Immature natural killer cell (primary cell): ENCODE data around the gene TMEM108. TPM values are rescaled to one million over a fixed set of nuclear protein-coding genes. Genes with fewer than 3 reads are reported as not detected.

Source experiments
- DNase-seq, 3 donors: peaks; one replicate each; pipeline ENCODE4 v3.0.0; 2022; ENCODE audit warnings: mixed read lengths in 1 of 3
- H3K27ac Mint-ChIP-seq, 6 donors: one replicate each; pipeline ENCODE4 v1.8.0; 2020; ENCODE audit warnings: mixed read lengths in 6 of 6, mild to moderate bottlenecking in 5 of 6, inconsistent platforms in 4 of 6, moderate library complexity in 3 of 6
- H3K27me3 Mint-ChIP-seq, 3 donors: one replicate each; pipeline ENCODE4 v1.8.0; 2020 to 2021; ENCODE audit warnings: low read depth in 3 of 3, mild to moderate bottlenecking in 3 of 3, mixed read lengths in 3 of 3, moderate library complexity in 3 of 3, inconsistent platforms in 1 of 3
- H3K36me3 Mint-ChIP-seq, 3 donors: one replicate each; pipeline ENCODE4 v1.8.0; 2020; ENCODE audit warnings: mixed read lengths in 3 of 3, inconsistent platforms in 2 of 3, mild to moderate bottlenecking in 2 of 3
- H3K4me1 Mint-ChIP-seq, 2 donors: one replicate each; pipeline ENCODE4 v1.8.0; 2020; ENCODE audit warnings: inconsistent platforms in 2 of 2, mild to moderate bottlenecking in 2 of 2, mixed read lengths in 2 of 2, moderate library complexity in 1 of 2
- H3K4me3 Mint-ChIP-seq, 5 donors: one replicate each; pipeline ENCODE4 v1.8.0; 2020; ENCODE audit warnings: mild to moderate bottlenecking in 5 of 5, mixed read lengths in 5 of 5, inconsistent platforms in 3 of 5, moderate library complexity in 3 of 5
- H3K9me3 Mint-ChIP-seq, 6 donors: one replicate each; pipeline ENCODE4 v1.8.0; 2020; ENCODE audit warnings: mild to moderate bottlenecking in 6 of 6, mixed read lengths in 6 of 6, inconsistent platforms in 4 of 6, moderate library complexity in 3 of 6
- polyA plus RNA-seq, 3 donors: library from polyadenylated mRNA; unstranded; fragments of 300-500 nt; fragmentation: Illumina TruSeq; gene quantifications; one replicate each; pipeline ENCODE4 v1.2.3, GENCODE V29; 2021

TMEM108 gene
- polyA plus RNA-seq, 3 donors from 2014 or later: 0.16 TPM; not detected in 2

GRCh38 chr3:133276594-133276993, 238.4 kb downstream of the TMEM108 start:
- Mint-ChIP-seq H3K4me3 (no peak overlapping the region), H3K36me3 (no peaks in the 10 kb centered on the region), H3K9me3 (peaks cover 0 to 3% (median 0%) of the 10 kb centered on the region in 6 donors), H3K27ac (no peak overlapping the region), H3K27me3 (peaks cover 2 to 3% (median 2%) of the 10 kb centered on the region in 3 donors), H3K4me1 (no peaks in the 10 kb centered on the region)
- no peak for DNase-seq

DNA sequence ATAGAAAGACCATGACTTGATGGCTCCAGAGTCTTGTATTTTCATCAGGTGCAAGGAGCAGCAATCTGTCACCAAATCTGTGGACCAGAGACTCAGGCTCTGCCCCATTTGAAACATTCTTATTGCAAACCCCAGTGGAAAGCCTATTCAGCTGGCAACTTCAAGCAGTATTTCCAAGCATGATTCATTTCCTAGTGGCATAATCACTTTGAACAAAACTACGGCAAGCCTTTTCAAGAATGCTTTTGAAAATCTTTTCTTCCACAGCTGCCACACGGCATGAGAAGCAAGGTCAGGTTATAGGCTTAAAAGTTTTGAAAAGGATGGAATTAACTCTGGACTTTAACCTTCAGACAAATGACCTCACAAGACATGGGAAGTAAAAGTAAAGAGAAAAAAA, 239.6 kb downstream of the TMEM108 start:
- Mint-ChIP-seq H3K4me1 (no peaks in the 10 kb centered on the region), H3K9me3 (peaks cover 0 to 3% (median 0%) of the 10 kb centered on the region in 6 donors), H3K36me3 (no peaks in the 10 kb centered on the region), H3K27me3 (peaks cover 0 to 3% (median 2%) of the 10 kb centered on the region in 3 donors), H3K4me3 (no peak overlapping the region), H3K27ac (no peak overlapping the region)
- no peak for DNase-seq

DNA sequence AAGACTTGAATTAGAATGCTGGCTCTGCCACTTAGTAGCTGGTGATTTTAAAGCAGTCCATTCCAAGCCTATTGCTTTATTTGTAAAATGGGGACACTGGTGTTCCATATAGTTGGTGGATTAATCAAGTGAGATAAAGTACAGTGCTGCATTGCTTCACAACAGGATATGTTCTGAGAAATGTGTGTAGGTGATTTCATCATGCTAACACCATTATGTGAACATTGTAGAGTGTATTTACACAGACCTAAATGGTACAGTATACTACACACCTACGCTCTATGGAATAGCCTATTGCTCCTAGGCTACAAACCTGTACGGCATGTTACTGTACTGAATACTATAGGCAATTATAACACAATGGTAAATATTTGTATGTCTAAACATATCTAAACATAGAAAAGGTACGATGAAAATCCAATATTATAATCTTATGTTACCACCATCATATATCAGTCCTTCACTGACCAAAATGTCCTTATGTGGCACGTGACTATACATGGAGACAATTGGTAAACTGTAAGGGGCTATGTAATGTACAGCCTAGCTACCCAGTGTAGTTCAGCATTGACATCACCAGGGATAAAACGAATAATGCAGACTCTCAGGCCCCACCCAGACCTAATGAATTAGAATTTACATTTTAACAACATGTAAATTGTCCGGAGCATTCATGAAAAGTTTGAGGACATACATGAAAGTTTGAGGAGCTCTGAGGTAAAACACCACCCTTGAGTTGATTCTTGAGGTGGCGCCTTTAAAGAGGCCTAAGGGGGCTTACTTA, 240.3 kb downstream of the TMEM108 start:
- Mint-ChIP-seq H3K27me3 (peaks cover 0 to 3% (median 2%) of the 10 kb centered on the region in 3 donors), H3K4me1 (no peaks in the 10 kb centered on the region), H3K36me3 (no peaks in the 10 kb centered on the region), H3K9me3 (peaks cover 0 to 3% (median 0%) of the 10 kb centered on the region in 6 donors), H3K4me3 (no peak overlapping the region), H3K27ac (no peak overlapping the region)
- no peak for DNase-seq

DNA sequence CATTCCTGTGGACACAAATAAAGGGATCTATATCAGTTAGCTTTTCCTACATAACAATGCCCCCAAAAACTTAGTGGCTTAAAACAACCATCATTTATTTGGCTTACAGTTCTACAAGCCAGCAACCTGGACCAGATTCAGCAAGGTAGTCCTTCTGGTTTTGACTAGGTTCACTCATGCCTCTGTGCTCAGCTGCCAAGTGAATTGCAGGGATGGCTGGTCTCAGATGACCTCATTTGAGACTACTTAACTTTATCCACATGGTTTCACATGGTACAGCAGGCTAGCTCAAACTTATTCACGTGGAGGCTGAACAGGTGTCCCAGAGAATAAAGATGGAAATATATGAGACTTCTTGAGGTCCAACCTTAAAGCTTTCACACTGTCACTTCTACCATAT, 242.4 kb downstream of the TMEM108 start:
- Mint-ChIP-seq H3K27ac (no peak overlapping the region), H3K4me1 (no peaks in the 10 kb centered on the region)

DNA sequence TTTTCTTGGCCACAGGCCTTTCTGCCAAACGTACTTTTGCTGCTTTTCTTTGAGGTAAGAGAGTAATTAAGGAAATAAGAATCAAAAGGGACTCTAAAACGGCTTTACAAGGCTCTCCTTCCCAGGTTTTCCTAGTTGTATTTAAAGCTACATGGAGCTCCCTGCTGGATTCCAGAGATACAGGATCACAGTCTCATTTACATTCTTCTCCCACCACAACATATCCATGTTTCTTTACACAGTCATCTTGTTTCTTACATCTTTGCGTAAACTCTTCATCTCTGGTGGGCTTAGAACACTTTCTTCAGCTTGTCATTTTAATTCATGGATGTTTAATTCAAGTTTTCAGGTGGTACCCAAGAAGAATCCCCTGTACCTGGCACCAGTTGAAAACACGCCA, 244.0 kb downstream of the TMEM108 start:
- no peak overlapping the region for H3K27ac Mint-ChIP-seq
- H3K4me1 Mint-ChIP-seq: no peaks in the 10 kb centered on the region
- peaks cover 0 to 3% (median 0%) of the 10 kb centered on the region in 6 donors for H3K9me3 Mint-ChIP-seq
- DNase-seq: no peak
- no peak overlapping the region for H3K4me3 Mint-ChIP-seq
- peaks cover 0 to 3% (median 2%) of the 10 kb centered on the region in 3 donors for H3K27me3 Mint-ChIP-seq
- no peaks in the 10 kb centered on the region for H3K36me3 Mint-ChIP-seq

More for the DNA sequence above, 242.4 kb downstream of the TMEM108 start:
- no peak for DNase-seq
- Mint-ChIP-seq H3K9me3 (no peaks in the 10 kb centered on the region), H3K36me3 (no peaks in the 10 kb centered on the region), H3K27me3 (peaks cover 0 to 2% (median 1%) of the 10 kb centered on the region in 3 donors), H3K4me3 (no peak overlapping the region)

DNA sequence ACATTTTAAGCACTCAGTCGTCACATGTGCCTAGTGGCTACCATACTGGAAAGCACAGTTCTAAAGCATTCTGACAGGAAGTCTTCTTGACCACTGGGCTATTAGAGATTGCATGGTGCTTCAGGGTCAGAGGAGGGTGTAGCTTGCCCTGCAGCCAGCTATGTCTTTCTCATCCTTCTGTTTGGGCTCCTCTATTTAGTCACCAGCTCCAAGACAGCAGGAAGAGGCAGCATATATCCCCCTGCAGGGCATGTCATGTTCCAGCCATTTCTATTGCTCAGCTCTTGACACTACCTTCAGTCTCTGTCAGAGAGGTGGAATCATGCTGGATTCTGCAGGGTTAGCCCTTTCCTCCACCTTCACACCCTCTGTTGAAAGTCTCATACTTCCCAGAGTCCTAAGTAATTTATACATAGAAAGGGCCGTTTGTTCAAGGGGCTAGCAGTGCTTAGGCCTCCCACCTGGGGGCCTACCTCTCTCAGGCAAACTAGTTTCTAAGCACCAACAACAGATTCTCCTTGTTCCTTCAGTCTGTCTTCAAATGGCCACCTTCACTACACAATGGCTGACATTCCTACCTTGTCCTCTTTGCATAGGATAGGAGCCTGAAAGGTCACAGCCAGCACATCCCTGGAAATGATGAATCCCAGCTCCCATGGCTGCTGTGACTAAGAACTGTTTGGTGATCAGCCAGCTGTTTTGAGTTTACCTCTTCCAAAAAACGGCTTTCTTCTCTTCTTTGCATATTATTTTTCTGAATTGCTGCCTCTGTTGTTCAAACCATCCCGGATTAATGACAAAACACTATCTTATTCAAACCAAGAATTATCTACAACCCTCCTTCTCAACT, 246.0 kb downstream of the TMEM108 start:
- no peak overlapping the region for H3K27ac Mint-ChIP-seq
- peaks cover 0 to 3% (median 0%) of the 10 kb centered on the region in 6 donors for H3K9me3 Mint-ChIP-seq
- peaks cover 0 to 3% (median 2%) of the 10 kb centered on the region in 3 donors for H3K27me3 Mint-ChIP-seq
- H3K4me1 Mint-ChIP-seq: no peaks in the 10 kb centered on the region
- H3K4me3 Mint-ChIP-seq: no peak overlapping the region
- no peaks in the 10 kb centered on the region for H3K36me3 Mint-ChIP-seq
- DNase-seq: no peak

DNA sequence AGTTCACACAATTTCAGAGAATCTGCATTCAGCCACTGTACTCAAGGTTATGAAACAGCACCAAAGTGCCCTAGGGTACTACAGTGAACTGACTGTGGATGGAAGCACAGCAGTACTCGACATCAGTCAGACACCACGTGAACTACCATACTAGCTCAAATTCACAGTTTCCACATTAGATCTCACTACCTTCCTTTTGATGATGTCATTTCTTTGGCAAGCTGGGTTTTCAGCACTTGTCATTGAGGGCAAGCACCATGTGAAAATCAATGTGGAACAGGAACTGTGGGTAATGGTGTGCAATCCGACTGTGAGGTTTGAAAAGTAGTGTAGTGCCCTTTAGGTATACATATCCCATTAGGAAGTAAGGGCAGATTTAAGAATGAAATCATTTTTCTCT, 251.1 kb downstream of the TMEM108 start:
- no peak for DNase-seq
- Mint-ChIP-seq H3K27ac (no peak overlapping the region), H3K27me3 (peaks cover 0 to 4% (median 3%) of the 10 kb centered on the region in 3 donors), H3K36me3 (no peaks in the 10 kb centered on the region), H3K9me3 (peaks cover 0 to 13% (median 0%) of the 10 kb centered on the region in 6 donors), H3K4me3 (no peak overlapping the region), H3K4me1 (no peaks in the 10 kb centered on the region)

DNA sequence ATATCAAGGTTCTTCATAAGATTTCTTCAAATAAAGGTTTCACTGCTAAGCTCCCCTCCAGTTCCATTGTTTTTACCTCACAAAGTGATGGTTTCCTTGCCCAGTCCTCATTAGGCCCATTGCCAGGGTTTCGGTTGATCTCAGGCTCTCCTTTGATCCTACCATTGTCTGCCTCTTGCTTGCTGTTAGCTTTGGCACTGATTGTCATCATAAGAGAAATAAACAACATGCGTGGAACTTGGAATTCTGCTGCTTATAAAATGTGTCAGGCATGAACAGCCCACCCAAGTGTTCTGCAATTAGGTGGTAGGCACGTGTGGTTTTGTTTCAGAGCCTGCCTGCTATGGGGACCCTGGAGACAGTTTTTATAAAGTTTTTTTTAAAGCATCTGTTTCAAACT, 254.1 kb downstream of the TMEM108 start:
- Mint-ChIP-seq H3K27ac (no peak overlapping the region), H3K4me3 (no peak overlapping the region), H3K4me1 (no peaks in the 10 kb centered on the region), H3K36me3 (no peaks in the 10 kb centered on the region), H3K27me3 (peaks cover 0 to 6% (median 4%) of the 10 kb centered on the region in 3 donors), H3K9me3 (peaks cover 0 to 10% (median 0%) of the 10 kb centered on the region in 6 donors)
- DNase-seq: no peak

DNA sequence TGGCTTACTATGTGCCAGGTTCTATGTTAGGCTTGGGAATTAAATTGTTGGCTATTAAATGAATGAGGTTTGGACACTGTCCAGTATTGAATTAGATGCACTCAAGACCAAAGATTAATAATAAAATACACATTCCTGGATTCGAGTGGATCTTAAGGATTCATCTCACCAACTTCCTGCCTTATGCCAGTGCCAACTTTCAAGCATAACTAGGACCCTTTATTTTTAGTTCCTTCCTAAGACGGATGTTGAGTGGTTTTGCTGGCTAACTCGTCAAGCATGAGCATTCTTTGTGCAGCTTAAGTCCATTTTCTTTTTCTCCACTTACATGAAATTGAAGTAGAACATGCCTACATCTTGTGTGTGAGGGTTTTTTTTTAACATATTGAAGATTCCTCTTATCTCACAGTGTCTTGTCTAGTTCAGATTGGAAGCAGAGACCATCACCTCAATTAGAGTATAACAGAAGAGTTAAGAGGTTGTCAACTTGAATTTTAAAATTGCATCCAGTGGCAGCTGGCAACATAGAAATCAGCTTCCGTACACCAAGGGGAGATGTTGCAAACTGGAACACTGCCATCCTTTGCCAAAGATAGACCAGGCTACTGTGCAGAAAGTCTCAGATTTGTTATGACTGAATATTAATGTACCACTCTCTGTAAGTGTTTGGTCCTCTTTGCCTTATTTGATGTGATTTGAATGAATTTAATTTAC, 255.4 kb downstream of the TMEM108 start:
- DNase-seq: no peak
- H3K27me3 Mint-ChIP-seq: peaks cover 0 to 6% (median 4%) of the 10 kb centered on the region in 3 donors

GRCh38 chr3:133294253-133294652, 256.1 kb downstream of the TMEM108 start:
- H3K27me3 Mint-ChIP-seq: peaks cover 0 to 6% (median 4%) of the 10 kb centered on the region in 3 donors
- no peak overlapping the region for H3K27ac Mint-ChIP-seq
- no peaks in the 10 kb centered on the region for H3K36me3 Mint-ChIP-seq
- peaks cover 0 to 10% (median 0%) of the 10 kb centered on the region in 6 donors for H3K9me3 Mint-ChIP-seq
- H3K4me3 Mint-ChIP-seq: no peak overlapping the region
- H3K4me1 Mint-ChIP-seq: no peaks in the 10 kb centered on the region
- no peak for DNase-seq

More for the DNA sequence above, 255.4 kb downstream of the TMEM108 start:
- H3K27ac Mint-ChIP-seq: no peak overlapping the region
- peaks cover 0 to 10% (median 0%) of the 10 kb centered on the region in 6 donors for H3K9me3 Mint-ChIP-seq
- no peak overlapping the region for H3K4me3 Mint-ChIP-seq
- no peaks in the 10 kb centered on the region for H3K4me1 Mint-ChIP-seq
- H3K36me3 Mint-ChIP-seq: no peaks in the 10 kb centered on the region

- Mint-ChIP-seq H3K27ac (no peak overlapping the region), H3K27me3 (peaks cover 2 to 4% (median 4%) of the 10 kb centered on the region in 3 donors), H3K36me3 (no peaks in the 10 kb centered on the region), H3K4me1 (no peaks in the 10 kb centered on the region), H3K9me3 (peaks cover 0 to 8% (median 0%) of the 10 kb centered on the region in 6 donors), H3K4me3 (no peak overlapping the region)
- no peak for DNase-seq
Observed at GRCh38 chr3:133295199-133295901, 257.2 kb downstream of the TMEM108 start.

DNA sequence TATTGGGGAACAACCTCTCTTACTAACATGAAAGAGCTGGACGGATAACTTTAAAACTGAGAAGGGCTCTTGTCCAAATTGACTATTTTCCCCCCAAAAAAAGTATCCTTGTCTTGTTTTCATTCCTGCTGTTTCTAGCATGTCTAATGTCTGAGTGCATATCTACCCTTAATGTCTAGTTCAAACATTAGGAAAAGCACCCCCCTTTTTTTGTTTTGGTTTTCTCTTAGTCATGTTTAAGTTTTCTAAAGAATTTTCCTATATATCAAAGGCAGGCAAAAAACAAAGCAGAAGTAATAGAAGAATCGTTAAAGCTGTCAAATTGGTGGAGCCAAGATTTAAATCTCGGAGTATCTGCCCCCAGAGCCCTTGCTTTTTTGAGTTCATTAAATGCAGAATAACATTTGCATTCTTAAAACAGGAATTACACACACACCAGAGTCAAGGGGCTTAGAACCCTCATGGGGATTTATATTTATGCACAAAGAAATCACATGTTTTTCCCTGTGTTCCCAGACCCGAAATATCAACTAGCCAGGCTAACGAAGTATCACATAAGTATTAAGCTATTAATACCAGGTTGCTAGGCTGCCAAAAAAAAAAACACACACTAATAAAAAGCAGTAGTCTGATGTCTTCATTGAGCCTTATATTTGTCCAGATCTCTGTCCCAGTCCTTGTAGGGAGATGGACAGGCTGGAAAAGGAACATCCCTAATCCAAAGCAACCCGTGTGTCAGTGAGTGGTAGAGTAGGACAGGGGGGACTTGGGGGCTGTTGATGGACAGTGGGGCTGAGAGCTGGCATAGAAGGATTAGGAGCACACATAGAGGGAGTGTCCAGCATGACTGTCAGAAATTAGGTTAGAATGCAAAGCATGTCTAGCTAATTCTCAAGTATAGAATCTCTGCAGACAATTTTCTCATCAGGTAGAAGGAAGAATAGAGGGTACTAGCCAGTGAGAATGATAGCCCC, 258.0 kb downstream of the TMEM108 start:
- Mint-ChIP-seq H3K27me3 (peaks cover 2 to 4% (median 4%) of the 10 kb centered on the region in 3 donors), H3K27ac (no peak overlapping the region), H3K36me3 (no peaks in the 10 kb centered on the region), H3K9me3 (peaks cover 0 to 8% (median 0%) of the 10 kb centered on the region in 6 donors), H3K4me1 (no peaks in the 10 kb centered on the region), H3K4me3 (no peak overlapping the region)
- no peak for DNase-seq
